K562 (cell line): ENCODE results near the gene EYA3. TPM values are rescaled to one million over a fixed set of nuclear protein-coding genes. Genes with fewer than 3 reads are reported as not detected.

Source experiments
- CBX3 ChIP-seq, 2 experiments: IDR thresholded peaks; 1 replicate in 1 of 2; 2 replicates in 1 of 2; pipeline ENCODE4 v1.6.1; 2012; ENCODE audit warnings: inconsistent platforms in 2 of 2, low read length in 2 of 2, borderline replicate concordance in 1 of 2, control low read depth in 1 of 2
- CBX8 ChIP-seq: fragments of 200-600 bp; sonication (generic); IDR thresholded peaks from 2 replicates; pipeline ENCODE4 v1.6.1; 2012; ENCODE audit warnings: borderline replicate concordance, mixed run types, low read depth, mild to moderate bottlenecking, moderate library complexity, mixed read lengths, low read length, control low read depth, inconsistent platforms; ENCODE audit not compliant: poor library complexity, severe bottlenecking; ENCODE audit errors: extremely low read depth
- TBP ChIP-seq: optimal IDR thresholded peaks from 2 replicates; pipeline ENCODE3; 2011; ENCODE audit warnings: low read depth, low read length, improper control_type of control experiment
- YBX1 ChIP-seq: fragments of 450-650 bp; IDR thresholded peaks from 2 replicates; pipeline ENCODE4 v1.7.1; 2016; ENCODE audit warnings: mild to moderate bottlenecking
- ZNF324 ChIP-seq: fragments of 250-450 bp; sonication (Bioruptor Pico); IDR thresholded peaks from 2 replicates; pipeline ENCODE4 v1.4.0; 2020; ENCODE audit warnings: mild to moderate bottlenecking
- polyA plus RNA-seq, 8 experiments: library from polyadenylated mRNA; depleted of rRNA in 4 of 8; stranded (reverse) in 5 of 8; unstranded in 3 of 8; fragments of >200 nt; fragmentation: Nextera tagmentation in 2 of 8; fragmentation: Illumina TruSeq in 1 of 8; extraction: Ambion mirVana in 2 of 8; extraction: Trizol in 1 of 8; gene quantifications; 2 replicates each; pipeline versions ENCODE4 v1.2.1 to v1.2.3, GENCODE V29; 2011 to 2014; ENCODE audit warnings: inconsistent platforms in 1 of 8, missing spikeins in 1 of 8
- total RNA-seq, 7 experiments: library from RNA; depleted of rRNA in 6 of 7; stranded (reverse); fragments of >200 nt in 6 of 7; fragmentation: Illumina TruSeq in 2 of 7; extraction: Trizol in 2 of 7; gene quantifications; 2 replicates each; pipeline versions ENCODE4 v1.2.1 to v1.2.3, GENCODE V29; 2011 to 2021; ENCODE audit warnings: low replicate concordance in 1 of 7
- TF ChIP-seq, protein P1 (sequence below): fragments of 250-450 bp; sonication (Bioruptor Pico); IDR thresholded peaks from 2 replicates; pipeline ENCODE4 v1.4.0; 2020
- TF ChIP-seq, protein P2 (sequence below): fragments of 250-450 bp; sonication (Bioruptor Pico); IDR thresholded peaks from 2 replicates; pipeline ENCODE4 v1.8.0; 2021; ENCODE audit warnings: mild to moderate bottlenecking, moderate library complexity
- TF ChIP-seq, protein P3 (sequence below): fragments of 150-350 bp; IDR thresholded peaks from 2 replicates; pipeline ENCODE4 v1.6.1; 2014; ENCODE audit warnings: low read depth, mild to moderate bottlenecking, low read length, borderline replicate concordance
- TF ChIP-seq, protein P4 (sequence below), 2 experiments: fragments of 150-350 bp in 1 of 2; IDR thresholded peaks; 2 replicates each; pipeline ENCODE4 v1.6.1; 2012 to 2016; ENCODE audit warnings: low read depth in 2 of 2, low read length in 2 of 2, mild to moderate bottlenecking in 1 of 2, moderate library complexity in 1 of 2

EYA3 gene
- total and polyA plus RNA-seq, 9 of the 15 experiments (the other 6 are each of a cell fraction or from before 2014, with no cell fraction given): 21.7 to 64.0 (median 43.6) TPM

DNA sequence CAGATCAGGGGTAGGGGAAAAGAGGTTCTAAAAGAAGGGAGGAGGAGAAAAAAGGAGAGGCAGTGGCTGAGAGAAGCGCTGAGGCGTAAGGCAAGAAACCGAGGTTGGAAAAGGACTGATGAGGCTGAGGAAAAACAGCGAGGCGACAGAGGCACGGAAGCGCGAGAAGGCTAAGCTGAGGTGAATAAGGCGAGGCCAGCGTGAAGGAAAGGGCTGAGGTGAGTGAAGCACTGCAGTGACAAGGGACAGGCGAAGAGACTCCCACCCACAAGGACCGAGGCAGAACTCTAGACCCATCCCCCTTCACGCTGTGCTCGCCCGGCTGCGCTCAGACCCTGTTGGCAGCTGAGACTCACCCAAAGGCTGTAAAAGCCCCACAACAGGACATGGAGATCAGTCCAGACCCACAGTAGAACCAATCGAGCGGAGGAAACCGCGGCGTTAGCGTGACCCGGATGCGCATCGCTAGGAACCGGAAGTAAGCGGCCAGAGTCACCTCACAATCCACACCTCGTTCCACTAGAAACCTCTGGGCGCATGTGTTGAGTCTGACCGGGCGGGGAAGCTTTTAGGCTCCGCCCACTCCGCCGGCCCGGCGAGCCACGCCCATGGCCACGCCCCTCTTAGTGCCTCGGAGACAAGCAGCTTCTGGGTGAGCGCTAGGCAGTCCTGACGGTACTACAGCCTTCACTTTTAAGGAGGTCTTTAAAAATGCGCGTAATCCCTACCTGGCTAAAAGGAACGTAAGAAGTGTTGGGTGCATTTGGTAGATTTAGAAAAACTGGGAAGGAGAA lies at the start of gene EYA3 (continued):
- TF ChIP-seq, protein P1, sequence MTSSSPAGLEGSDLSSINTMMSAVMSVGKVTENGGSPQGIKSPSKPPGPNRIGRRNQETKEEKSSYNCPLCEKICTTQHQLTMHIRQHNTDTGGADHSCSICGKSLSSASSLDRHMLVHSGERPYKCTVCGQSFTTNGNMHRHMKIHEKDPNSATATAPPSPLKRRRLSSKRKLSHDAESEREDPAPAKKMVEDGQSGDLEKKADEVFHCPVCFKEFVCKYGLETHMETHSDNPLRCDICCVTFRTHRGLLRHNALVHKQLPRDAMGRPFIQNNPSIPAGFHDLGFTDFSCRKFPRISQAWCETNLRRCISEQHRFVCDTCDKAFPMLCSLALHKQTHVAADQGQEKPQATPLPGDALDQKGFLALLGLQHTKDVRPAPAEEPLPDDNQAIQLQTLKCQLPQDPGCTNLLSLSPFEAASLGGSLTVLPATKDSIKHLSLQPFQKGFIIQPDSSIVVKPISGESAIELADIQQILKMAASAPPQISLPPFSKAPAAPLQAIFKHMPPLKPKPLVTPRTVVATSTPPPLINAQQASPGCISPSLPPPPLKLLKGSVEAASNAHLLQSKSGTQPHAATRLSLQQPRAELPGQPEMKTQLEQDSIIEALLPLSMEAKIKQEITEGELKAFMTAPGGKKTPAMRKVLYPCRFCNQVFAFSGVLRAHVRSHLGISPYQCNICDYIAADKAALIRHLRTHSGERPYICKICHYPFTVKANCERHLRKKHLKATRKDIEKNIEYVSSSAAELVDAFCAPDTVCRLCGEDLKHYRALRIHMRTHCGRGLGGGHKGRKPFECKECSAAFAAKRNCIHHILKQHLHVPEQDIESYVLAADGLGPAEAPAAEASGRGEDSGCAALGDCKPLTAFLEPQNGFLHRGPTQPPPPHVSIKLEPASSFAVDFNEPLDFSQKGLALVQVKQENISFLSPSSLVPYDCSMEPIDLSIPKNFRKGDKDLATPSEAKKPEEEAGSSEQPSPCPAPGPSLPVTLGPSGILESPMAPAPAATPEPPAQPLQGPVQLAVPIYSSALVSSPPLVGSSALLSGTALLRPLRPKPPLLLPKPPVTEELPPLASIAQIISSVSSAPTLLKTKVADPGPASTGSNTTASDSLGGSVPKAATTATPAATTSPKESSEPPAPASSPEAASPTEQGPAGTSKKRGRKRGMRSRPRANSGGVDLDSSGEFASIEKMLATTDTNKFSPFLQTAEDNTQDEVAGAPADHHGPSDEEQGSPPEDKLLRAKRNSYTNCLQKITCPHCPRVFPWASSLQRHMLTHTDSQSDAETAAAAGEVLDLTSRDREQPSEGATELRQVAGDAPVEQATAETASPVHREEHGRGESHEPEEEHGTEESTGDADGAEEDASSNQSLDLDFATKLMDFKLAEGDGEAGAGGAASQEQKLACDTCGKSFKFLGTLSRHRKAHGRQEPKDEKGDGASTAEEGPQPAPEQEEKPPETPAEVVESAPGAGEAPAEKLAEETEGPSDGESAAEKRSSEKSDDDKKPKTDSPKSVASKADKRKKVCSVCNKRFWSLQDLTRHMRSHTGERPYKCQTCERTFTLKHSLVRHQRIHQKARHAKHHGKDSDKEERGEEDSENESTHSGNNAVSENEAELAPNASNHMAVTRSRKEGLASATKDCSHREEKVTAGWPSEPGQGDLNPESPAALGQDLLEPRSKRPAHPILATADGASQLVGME (CRISPR knock-in tag): no peak
- 0 out of 2 replicates have a peak, but pooled peaks have one; percentile 52 for TF ChIP-seq ZNF324 (CRISPR knock-in tag)
- peak in 1 of 2 experiments; percentile 76; a peak in 1 of 3 replicates for TF ChIP-seq CBX3 (IDR thresholded peaks at IDR 0.05; ENCODE audit: borderline replicate concordance in 1 of 2, low read length in 2 of 2)
- TF ChIP-seq, protein P2, sequence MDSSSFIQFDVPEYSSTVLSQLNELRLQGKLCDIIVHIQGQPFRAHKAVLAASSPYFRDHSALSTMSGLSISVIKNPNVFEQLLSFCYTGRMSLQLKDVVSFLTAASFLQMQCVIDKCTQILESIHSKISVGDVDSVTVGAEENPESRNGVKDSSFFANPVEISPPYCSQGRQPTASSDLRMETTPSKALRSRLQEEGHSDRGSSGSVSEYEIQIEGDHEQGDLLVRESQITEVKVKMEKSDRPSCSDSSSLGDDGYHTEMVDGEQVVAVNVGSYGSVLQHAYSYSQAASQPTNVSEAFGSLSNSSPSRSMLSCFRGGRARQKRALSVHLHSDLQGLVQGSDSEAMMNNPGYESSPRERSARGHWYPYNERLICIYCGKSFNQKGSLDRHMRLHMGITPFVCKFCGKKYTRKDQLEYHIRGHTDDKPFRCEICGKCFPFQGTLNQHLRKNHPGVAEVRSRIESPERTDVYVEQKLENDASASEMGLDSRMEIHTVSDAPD: no peak
- TF ChIP-seq, protein P3, sequence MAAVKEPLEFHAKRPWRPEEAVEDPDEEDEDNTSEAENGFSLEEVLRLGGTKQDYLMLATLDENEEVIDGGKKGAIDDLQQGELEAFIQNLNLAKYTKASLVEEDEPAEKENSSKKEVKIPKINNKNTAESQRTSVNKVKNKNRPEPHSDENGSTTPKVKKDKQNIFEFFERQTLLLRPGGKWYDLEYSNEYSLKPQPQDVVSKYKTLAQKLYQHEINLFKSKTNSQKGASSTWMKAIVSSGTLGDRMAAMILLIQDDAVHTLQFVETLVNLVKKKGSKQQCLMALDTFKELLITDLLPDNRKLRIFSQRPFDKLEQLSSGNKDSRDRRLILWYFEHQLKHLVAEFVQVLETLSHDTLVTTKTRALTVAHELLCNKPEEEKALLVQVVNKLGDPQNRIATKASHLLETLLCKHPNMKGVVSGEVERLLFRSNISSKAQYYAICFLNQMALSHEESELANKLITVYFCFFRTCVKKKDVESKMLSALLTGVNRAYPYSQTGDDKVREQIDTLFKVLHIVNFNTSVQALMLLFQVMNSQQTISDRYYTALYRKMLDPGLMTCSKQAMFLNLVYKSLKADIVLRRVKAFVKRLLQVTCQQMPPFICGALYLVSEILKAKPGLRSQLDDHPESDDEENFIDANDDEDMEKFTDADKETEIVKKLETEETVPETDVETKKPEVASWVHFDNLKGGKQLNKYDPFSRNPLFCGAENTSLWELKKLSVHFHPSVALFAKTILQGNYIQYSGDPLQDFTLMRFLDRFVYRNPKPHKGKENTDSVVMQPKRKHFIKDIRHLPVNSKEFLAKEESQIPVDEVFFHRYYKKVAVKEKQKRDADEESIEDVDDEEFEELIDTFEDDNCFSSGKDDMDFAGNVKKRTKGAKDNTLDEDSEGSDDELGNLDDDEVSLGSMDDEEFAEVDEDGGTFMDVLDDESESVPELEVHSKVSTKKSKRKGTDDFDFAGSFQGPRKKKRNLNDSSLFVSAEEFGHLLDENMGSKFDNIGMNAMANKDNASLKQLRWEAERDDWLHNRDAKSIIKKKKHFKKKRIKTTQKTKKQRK: no peak
- no peak for TF ChIP-seq YBX1
- TF ChIP-seq TBP: peak; percentile 83
- TF ChIP-seq CBX8: no peak
- TF ChIP-seq, protein P4, sequence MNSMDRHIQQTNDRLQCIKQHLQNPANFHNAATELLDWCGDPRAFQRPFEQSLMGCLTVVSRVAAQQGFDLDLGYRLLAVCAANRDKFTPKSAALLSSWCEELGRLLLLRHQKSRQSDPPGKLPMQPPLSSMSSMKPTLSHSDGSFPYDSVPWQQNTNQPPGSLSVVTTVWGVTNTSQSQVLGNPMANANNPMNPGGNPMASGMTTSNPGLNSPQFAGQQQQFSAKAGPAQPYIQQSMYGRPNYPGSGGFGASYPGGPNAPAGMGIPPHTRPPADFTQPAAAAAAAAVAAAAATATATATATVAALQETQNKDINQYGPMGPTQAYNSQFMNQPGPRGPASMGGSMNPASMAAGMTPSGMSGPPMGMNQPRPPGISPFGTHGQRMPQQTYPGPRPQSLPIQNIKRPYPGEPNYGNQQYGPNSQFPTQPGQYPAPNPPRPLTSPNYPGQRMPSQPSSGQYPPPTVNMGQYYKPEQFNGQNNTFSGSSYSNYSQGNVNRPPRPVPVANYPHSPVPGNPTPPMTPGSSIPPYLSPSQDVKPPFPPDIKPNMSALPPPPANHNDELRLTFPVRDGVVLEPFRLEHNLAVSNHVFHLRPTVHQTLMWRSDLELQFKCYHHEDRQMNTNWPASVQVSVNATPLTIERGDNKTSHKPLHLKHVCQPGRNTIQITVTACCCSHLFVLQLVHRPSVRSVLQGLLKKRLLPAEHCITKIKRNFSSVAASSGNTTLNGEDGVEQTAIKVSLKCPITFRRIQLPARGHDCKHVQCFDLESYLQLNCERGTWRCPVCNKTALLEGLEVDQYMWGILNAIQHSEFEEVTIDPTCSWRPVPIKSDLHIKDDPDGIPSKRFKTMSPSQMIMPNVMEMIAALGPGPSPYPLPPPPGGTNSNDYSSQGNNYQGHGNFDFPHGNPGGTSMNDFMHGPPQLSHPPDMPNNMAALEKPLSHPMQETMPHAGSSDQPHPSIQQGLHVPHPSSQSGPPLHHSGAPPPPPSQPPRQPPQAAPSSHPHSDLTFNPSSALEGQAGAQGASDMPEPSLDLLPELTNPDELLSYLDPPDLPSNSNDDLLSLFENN (IDR thresholded peaks at IDR 0.05; ENCODE audit: low read depth in 2 of 2, low read length in 2 of 2): peak in 1 of 2 experiments; percentile 36; a peak in 2 of 4 replicates
